IPS-18c (cell line): ENCODE results near the gene EXOC4.

Experiments used
- H3K4me3 ChIP-seq: 2 replicates; pipeline ENCODE4 v1.7.0; 2013; ENCODE audit warnings: low read depth, mild to moderate bottlenecking, low read length, moderate library complexity; ENCODE audit not compliant: insufficient read depth
- H3K9me3 ChIP-seq: one replicate; pipeline ENCODE4 v1.6.1; 2013; ENCODE audit warnings: mild to moderate bottlenecking, low read length, moderate library complexity; ENCODE audit not compliant: control insufficient read depth, insufficient read depth

Gene EXOC4

GRCh38 chr7:133551466-133551865, 298.6 kb downstream of the EXOC4 start:
- no peak overlapping the region for H3K4me3 ChIP-seq
- no peaks in the 10 kb centered on the region for H3K9me3 ChIP-seq

GRCh38 chr7:133552079-133552478, 299.2 kb downstream of the EXOC4 start:
- Histone ChIP-seq H3K4me3 (no peak overlapping the region), H3K9me3 (no peaks in the 10 kb centered on the region)

GRCh38 chr7:133554330-133554729, 301.5 kb downstream of the EXOC4 start:
- H3K4me3 ChIP-seq: no peak overlapping the region
- H3K9me3 ChIP-seq: no peaks in the 10 kb centered on the region

- no peaks in the 10 kb centered on the region for H3K9me3 ChIP-seq
- H3K4me3 ChIP-seq: no peak overlapping the region
Measured at GRCh38 chr7:133556048-133556447, 303.2 kb downstream of the EXOC4 start.

- Histone ChIP-seq H3K4me3 (no peak overlapping the region), H3K9me3 (no peaks in the 10 kb centered on the region)
Measured at GRCh38 chr7:133556553-133556952, 303.7 kb downstream of the EXOC4 start.

GRCh38 chr7:133560900-133561299, 308.0 kb downstream of the EXOC4 start:
- no peaks in the 10 kb centered on the region for H3K9me3 ChIP-seq
- H3K4me3 ChIP-seq: no peak overlapping the region

- H3K9me3 ChIP-seq: no peaks in the 10 kb centered on the region
- no peak overlapping the region for H3K4me3 ChIP-seq
Measured at GRCh38 chr7:133561396-133561795, 308.5 kb downstream of the EXOC4 start.

GRCh38 chr7:133562621-133563020, 309.7 kb downstream of the EXOC4 start:
- Histone ChIP-seq H3K4me3 (no peak overlapping the region), H3K9me3 (no peaks in the 10 kb centered on the region)

- H3K9me3 ChIP-seq: no peaks in the 10 kb centered on the region
- H3K4me3 ChIP-seq: no peak overlapping the region
Measured at GRCh38 chr7:133563251-133563650, 310.4 kb downstream of the EXOC4 start.

GRCh38 chr7:133564484-133564883, 311.6 kb downstream of the EXOC4 start:
- Histone ChIP-seq H3K9me3 (no peaks in the 10 kb centered on the region), H3K4me3 (no peak overlapping the region)

- no peaks in the 10 kb centered on the region for H3K9me3 ChIP-seq
- H3K4me3 ChIP-seq: no peak overlapping the region
Measured at GRCh38 chr7:133568544-133568943, 315.7 kb downstream of the EXOC4 start.

GRCh38 chr7:133570321-133570720, 317.4 kb downstream of the EXOC4 start:
- H3K4me3 ChIP-seq: no peak overlapping the region
- H3K9me3 ChIP-seq: no peaks in the 10 kb centered on the region

GRCh38 chr7:133571076-133571475, 318.2 kb downstream of the EXOC4 start:
- no peak overlapping the region for H3K4me3 ChIP-seq

GRCh38 chr7:133572087-133572486, 319.2 kb downstream of the EXOC4 start:
- no peaks in the 10 kb centered on the region for H3K9me3 ChIP-seq
- H3K4me3 ChIP-seq: no peak overlapping the region

More at GRCh38 chr7:133571076-133571475, 318.2 kb downstream of the EXOC4 start:
- no peaks in the 10 kb centered on the region for H3K9me3 ChIP-seq

- Histone ChIP-seq H3K4me3 (no peak overlapping the region), H3K9me3 (no peaks in the 10 kb centered on the region)
Measured at GRCh38 chr7:133572843-133573242, 320.0 kb downstream of the EXOC4 start.

GRCh38 chr7:133573554-133574265, 320.8 kb downstream of the EXOC4 start:
- no peaks in the 10 kb centered on the region for H3K9me3 ChIP-seq
- no peak overlapping the region for H3K4me3 ChIP-seq

GRCh38 chr7:133575726-133576440, 323.0 kb downstream of the EXOC4 start:
- H3K9me3 ChIP-seq: no peaks in the 10 kb centered on the region
- no peak overlapping the region for H3K4me3 ChIP-seq

GRCh38 chr7:133576612-133577168, 323.8 kb downstream of the EXOC4 start:
- H3K4me3 ChIP-seq: no peak overlapping the region
- H3K9me3 ChIP-seq: no peaks in the 10 kb centered on the region
